HG03139 (cell line): Measurements from ENCODE around the gene MORC3.
"Not testable (repeated sequence)": the region's sequence is repeated elsewhere in the genome, so short reads cannot be mapped to it uniquely, and the experiment has no call there.

Experiments
- ATAC-seq: cut with Tn5 transposase; IDR thresholded peaks from one replicate; pipeline ENCODE4 v1.9.1; 2021; ENCODE audit not compliant: unreplicated experiment

MORC3 gene

DNA sequence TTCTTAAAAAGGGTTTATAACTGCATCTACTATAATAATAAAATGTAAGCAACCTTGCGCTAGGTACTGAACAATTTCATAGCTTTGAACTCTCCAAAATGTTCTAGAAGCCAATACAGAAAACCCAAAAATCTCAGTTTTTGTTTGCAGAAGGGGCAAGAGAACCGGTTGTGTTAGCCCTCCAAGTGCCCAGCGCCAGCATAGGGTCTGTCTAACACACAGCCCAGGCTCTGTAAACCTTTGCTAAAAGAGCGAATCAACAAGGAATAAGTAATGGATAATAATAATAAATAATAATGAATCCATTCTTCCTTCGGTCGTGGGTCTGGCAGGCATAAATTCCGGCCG is 64.9 kb downstream of the MORC3 start:
- peak; percentile 16 for ATAC-seq

DNA sequence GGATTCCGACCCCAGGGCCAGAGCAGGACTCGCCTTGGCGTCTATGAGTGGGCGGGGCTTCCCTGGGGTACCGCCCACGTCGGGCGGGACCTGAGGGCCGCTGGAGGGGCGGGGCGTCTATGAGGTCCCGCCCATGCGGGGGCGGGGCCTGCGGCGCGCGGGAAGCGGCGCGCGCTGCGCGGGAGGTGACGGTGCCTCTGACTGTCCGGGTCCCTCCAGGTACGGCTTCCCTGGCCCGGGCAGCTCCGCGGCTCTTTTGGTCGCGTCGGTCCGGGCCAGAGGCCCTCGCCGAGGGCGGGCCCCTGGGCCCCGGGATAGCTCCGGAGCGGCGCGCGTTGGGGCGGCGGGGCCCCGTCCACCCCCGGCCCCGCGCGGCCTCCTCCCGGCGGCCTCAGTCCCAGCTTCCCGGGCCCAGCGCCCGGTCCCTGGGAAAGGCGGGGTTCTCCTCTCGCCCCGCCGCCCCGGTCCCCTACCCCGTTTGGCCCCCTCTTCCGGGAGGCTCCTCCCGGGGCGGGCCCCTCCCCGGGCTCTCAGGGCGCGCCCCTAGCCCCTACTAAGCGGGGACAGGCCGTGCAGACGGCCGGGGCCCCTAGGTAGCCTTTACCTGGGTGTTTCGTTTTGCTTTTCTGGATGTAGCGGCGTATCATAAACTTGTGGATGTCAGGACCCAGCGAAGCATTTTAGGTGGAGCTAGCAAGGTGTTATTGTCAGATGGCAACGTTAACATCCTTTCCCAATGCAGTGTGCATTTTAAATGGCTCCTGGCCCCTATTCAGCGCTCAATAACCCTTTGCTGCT is 65.4 kb downstream of the MORC3 start, which contains the start of gene CHAF1B:
CHAF1B (plus strand) TSS at position 160 of the 798 bp plus-strand sequence. CDS start 745 bp downstream, outside the sequence.
- peak; percentile 89 for ATAC-seq

- no peak for ATAC-seq
These were observed 66.1 kb downstream of the MORC3 start for GRCh38 chr21:36386031-36386642.

- ATAC-seq, result no peak
These were observed 68.1 kb downstream of the MORC3 start for GRCh38 chr21:36388096-36388495.

GRCh38 chr21:36388835-36389234 is 68.8 kb downstream of the MORC3 start:
- ATAC-seq, result no peak

DNA sequence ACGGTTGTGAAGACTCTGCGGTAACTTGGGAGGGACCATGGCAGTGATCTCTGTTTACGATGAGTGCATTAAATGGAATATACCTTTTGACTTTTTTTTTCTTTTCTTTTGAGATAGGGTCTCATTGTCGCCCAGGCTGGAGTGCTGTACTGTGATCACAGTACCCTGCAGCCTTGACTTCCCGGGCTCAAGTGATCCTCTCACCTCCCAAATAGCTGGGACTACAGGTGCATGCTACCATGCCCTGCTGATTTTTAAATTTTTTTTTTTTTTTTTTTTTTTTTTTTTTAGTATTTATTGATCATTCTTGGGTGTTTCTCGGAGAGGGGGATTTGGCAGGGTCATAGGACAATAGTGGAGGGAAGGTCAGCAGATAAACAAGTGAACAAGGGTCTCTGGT is 71.7 kb downstream of the MORC3 start:
- not testable (repeated sequence) for ATAC-seq

DNA sequence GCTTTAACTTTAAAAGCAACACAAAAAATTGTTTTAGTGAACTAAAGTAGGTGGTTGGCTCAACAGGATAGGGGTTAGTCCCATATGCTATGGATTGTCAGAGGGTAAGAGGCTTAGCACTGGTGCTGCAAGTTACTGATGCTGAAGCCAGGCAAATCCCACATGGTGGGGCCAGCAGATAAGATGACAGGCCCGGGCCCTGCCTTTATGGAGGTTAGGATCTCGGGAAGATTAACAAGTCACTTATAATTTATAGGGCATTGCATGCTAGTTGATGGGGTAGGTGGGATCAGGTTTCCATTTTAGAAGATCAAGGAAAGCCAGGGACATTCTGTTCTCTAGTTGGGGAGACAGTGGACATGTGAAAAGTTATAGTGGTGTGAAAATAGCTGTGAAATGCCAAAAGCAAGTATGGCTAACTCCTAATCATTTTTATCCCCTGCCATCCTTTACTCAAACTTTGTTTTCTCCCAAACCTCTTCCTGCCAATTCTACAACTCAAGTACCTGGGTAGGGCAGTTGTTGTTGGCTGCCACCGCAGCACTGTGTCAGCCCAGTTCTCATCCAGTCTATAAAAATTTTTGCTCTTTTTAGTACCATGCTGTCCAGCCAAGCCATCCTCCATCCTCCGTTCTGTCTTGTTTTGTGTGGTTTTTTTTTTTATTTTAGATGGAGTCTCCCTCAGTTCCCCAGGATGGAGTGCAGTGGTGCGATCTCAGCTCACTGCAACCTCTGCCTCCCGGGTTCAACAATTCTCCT is 75.5 kb downstream of the MORC3 start:
- ATAC-seq, result no peak

DNA sequence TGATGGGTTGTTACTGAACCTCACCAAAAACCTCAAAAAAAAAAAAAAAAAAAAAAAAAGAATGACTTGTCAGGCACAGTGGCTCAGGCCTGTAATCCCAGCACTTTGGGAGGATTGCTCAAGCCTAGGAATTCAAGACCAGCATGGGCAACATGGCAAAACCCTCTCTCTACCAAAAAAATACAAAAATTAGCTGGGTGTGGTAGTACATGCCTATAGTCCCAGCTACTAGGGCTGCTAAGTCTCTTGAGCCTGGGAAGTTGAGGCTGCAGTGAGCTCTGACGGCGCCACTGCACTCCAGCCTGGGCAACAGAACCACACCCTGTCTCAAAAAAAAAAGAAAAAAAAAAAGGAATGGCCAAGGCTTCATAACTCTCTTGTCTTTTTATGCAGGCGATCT is 76.3 kb downstream of the MORC3 start:
- ATAC-seq, result no peak

- ATAC-seq, result no peak
These were observed 77.0 kb downstream of the MORC3 start for GRCh38 chr21:36396971-36397370.

DNA sequence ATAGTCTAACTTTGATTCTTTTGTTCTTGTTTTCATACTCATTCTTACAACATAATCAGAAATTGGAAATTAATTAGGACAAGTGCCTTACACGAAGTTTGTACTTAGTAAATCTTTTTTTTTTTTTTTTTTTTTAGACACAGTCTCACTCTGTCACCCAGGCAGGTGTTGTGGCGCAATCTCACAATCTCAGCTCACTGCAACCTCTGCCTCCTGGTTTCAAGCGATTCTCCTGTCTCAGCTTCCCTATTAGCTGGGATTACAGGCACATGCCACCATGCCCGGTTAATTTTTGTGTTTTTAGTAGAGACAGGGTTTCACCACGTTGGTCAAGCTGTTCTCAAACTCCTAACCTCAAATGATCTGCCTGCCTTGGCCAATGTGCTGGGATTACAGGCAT is 77.6 kb downstream of the MORC3 start:
- no peak for ATAC-seq

DNA sequence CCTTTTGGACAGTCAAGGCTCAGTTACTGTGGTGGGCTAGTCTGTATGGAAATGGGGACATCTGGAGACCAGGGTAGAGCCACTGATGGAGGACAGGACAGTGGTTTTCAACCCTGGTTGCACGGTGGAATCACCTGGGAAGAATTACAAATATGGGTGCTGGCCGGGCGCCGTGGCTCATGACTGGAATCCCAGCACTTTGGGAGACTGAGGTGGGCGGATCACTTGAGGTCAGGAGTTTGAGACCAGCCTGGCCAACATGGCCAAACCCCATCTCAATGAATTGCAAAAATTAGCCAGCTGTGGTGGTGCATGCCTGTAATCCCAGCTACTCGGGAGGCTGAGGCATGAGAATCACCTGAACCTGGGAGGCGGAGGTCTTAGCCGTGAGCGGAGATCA is 79.7 kb downstream of the MORC3 start:
- ATAC-seq, result not testable (repeated sequence)

DNA sequence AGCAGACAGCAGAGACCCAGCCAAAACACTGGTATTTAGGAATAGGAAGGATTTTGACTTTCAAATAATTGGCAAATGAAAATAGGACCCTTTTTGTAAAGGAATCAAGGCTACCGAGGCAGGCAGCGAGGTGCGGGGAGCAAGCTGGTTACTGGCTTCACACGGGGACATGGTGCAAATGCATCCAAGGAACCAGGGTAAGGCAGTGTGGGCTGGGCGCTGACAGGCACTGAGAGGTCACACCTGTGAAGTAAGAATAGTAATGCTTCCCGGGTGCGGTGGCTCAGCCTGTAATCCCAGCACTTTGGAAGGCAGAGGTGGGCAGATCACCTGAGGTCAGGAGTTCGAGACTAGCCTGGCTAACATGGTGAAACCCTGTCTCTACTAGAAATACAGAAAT is 80.7 kb downstream of the MORC3 start:
- no peak for ATAC-seq

DNA sequence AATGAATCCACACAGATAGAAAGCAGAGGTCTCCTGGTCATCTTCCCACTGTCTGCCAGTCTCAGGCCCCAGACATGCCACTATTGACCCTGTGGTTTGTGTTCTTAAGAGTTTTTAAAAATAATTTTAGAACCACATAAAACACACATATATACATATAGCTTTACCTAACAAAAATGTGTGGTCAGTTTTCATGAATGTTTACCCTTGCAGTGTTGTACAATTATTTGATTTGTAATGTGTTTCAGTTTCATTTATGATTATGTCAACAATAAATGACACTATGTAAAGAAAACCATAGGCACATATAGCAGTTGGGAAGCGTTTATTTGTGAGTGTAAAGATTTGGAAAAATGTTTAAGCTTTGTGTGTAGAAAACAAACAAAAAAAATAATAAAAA is 82.3 kb downstream of the MORC3 start:
- no peak for ATAC-seq

DNA sequence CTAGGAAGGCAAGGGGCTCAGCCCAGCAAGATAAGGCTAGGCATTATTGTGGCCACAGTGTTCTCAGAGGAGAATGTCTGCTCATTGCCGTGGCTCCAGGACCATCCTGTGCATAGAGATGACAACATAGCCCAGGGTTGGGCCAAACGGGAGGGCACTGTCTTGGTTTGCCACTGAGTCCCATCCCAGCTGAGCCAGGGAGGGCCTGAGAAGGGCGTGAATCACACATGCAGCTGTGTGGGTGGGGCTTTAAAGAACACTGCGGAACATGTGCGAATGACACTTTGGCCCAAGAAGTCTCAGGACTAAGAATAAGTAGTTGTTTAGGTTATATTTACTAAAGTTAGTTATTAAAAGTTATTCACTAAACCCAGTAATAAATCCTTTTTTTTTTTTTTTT is 83.7 kb downstream of the MORC3 start:
- no peak for ATAC-seq

DNA sequence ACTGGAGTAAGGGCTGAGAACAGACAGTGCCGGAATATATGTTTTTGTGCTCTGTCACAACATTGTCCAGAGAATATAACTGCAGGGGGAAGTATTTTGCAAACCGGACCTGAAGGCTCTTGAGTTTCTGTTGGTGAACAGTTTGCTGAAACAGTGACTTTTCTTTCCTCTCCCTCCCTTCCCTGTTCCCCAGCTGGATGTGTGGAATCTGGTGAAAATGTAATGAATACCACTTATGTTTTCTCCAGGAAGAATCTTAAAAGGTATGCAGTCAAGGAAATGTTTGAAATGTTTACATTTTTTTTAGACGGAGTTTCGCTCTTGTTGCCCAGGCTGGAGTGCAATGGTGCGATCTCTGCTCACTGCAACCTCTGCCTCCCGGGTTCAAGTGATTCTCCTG is 88.6 kb downstream of the MORC3 start:
- ATAC-seq, result no peak

DNA sequence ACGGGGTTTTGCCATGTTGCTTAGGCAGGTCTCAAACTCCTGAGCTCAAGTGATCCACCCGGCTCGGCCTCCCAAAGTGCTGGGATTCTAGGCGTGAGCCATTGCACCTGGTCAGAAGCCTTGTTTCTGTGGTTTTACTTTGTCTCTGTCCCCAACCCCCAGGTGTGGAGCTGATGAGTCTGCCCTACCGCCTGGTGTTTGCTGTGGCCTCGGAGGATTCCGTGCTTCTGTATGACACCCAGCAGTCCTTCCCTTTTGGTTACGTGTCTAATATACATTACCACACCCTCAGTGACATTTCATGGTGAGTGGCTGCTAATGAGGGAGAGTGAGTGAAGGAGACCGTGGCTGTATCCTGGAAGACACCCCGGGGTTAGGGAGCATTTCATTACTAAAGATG is 91.3 kb downstream of the MORC3 start:
- no peak for ATAC-seq

- ATAC-seq, result no peak
These were observed 92.9 kb downstream of the MORC3 start for GRCh38 chr21:36412916-36413315.

GRCh38 chr21:36415375-36415774 is 95.4 kb downstream of the MORC3 start:
- ATAC-seq, result no peak

GRCh38 chr21:36419241-36419640 is 99.2 kb downstream of the MORC3 start:
- no peak for ATAC-seq

- no peak for ATAC-seq
These were observed 100.0 kb downstream of the MORC3 start for GRCh38 chr21:36419996-36420395.

GRCh38 chr21:36420571-36421339 is 100.8 kb downstream of the MORC3 start:
- ATAC-seq, result no peak
